ENCODE results near the gene SFSWAP.
"Not testable (repeated sequence)": the region's sequence is repeated elsewhere in the genome, so short reads cannot be mapped to it uniquely, and the experiment has no call there.

SFSWAP gene

DNA sequence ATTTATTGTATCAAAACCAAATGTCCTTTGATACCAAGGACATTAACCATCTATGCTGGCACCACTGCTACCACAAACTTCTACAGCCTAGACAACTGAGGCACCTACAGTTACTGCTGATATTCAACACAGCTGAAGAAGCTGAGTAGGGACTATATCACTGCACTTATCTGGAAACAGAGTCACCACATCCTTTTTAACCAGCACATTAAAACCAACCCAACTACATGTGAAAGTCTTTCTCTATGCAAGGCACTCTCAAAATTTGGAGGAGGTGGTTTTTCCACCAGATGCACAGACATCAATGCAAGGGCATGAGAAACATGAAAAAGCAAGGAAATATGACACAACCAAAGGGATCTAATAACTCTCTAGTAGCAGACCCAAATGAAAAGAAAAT, 7.7 kb upstream of the SFSWAP start:
- POLR2A ChIA-PET, result no interaction called here
- Histone ChIP-seq H3K36me3 (ENCODE audit: control insufficient read depth in 4 of 4, insufficient read depth in 4 of 4, low read length in 3 of 4) (no peaks in the 10 kb centered on the region), H3K9me3 (ENCODE audit: control extremely low read depth in 1 of 5, control insufficient read depth in 4 of 5, insufficient read depth in 2 of 5, low read depth in 1 of 5, low read length in 4 of 5) (peaks cover 0 to 23% (median 15%) of the 10 kb centered on the region in 5 experiments), H3K4me1 (ENCODE audit: control extremely low read depth in 1 of 4, control insufficient read depth in 4 of 4, insufficient read depth in 4 of 4, low read length in 3 of 4) (peaks cover 0 to 2% (median 0%) of the 10 kb centered on the region in 4 experiments), H3K4me3 (ENCODE audit: control insufficient read depth in 1 of 7, extremely low read depth in 1 of 7, insufficient read depth in 4 of 7, low read depth in 2 of 7, low read length in 6 of 7) (no peak overlapping the region), H3K27ac (ENCODE audit: insufficient read depth in 1 of 2, low read depth in 1 of 2, low read length in 2 of 2, poor library complexity in 1 of 2, severe bottlenecking in 2 of 2) (no peak overlapping the region), H3K27me3 (replicated peaks in 2 of 5; ENCODE audit: control insufficient read depth in 4 of 5, insufficient read depth in 5 of 5, low read length in 4 of 5) (no peaks in the 10 kb centered on the region)
- CTCF ChIA-PET, result no interaction called here
- DNase-seq, result no peak

DNA sequence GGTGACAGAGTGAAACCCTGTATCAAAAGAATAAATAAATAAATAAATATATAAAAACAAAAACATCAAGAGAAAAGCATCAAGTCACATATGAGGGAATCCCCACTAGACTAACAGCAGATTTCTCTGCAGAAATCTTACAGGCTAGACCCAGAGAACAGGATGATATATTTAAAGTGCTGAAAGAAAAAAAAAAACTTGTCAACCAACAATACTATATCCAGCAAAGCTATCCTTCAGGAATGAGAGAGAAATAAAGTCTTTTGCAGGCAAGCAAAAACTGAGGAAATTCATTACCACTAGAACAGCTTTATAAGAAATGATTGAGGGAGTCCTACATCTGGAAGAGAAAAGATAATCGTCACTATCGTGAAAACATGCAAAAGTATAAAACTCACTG, 6.4 kb upstream of the SFSWAP start:
- ChIA-PET CTCF (interaction anchor here (0.6 kb wide), 1 partner anchor 32 kb away, joined by 3 read pairs; no protein-coding TSS in a partner anchor), POLR2A (interaction anchor here (0.6 kb wide), 1 partner anchor 807 kb away, joined by 3 read pairs; no protein-coding TSS in a partner anchor)

DNA sequence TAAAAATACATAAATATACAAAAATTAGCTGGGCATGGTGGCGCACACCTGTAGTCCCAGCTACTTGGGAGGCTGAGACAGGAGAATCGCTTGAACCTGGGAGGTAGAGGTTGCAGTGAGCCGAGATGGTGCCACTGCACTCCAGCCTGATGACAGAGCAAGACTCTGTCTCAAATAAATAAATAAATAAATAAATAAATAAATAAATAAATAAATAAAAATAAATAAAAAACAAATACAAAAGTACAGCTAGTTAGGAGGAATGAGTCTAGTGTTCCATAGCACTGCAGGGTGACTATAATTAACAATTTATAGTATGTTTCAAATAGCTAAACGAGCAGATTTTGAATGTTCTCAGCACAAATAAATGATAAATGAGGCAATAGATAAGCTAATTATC, 4.2 kb upstream of the SFSWAP start:
- WGBS (ENCODE audit: insufficient coverage), result 100% methylated on average over 1 of the region's 4 CpGs
- H3K27me3 ChIP-seq (replicated peaks in 2 of 5; ENCODE audit: control insufficient read depth in 4 of 5, insufficient read depth in 5 of 5, low read length in 4 of 5); H3K36me3 ChIP-seq (ENCODE audit: control insufficient read depth in 4 of 4, insufficient read depth in 4 of 4, low read length in 3 of 4); POLR2A ChIA-PET; DNase-seq; H3K4me3 ChIP-seq (ENCODE audit: control insufficient read depth in 1 of 7, extremely low read depth in 1 of 7, insufficient read depth in 4 of 7, low read depth in 2 of 7, low read length in 6 of 7); H3K27ac ChIP-seq (ENCODE audit: insufficient read depth in 1 of 2, low read depth in 1 of 2, low read length in 2 of 2, poor library complexity in 1 of 2, severe bottlenecking in 2 of 2): not testable (repeated sequence)
- Histone ChIP-seq H3K9me3 (ENCODE audit: control extremely low read depth in 1 of 5, control insufficient read depth in 4 of 5, insufficient read depth in 2 of 5, low read depth in 1 of 5, low read length in 4 of 5) (peaks cover 0 to 28% (median 19%) of the 10 kb centered on the region in 5 experiments), H3K4me1 (ENCODE audit: control extremely low read depth in 1 of 4, control insufficient read depth in 4 of 4, insufficient read depth in 4 of 4, low read length in 3 of 4) (peaks cover 4 to 10% (median 6%) of the 10 kb centered on the region in 4 experiments)
- CTCF ChIA-PET, result interaction anchor here (1.5 kb wide), 1 partner anchor 23 kb away, joined by 4 read pairs; no protein-coding TSS in a partner anchor

More for the DNA sequence above, 6.4 kb upstream of the SFSWAP start:
- Histone ChIP-seq H3K9me3 (ENCODE audit: control extremely low read depth in 1 of 5, control insufficient read depth in 4 of 5, insufficient read depth in 2 of 5, low read depth in 1 of 5, low read length in 4 of 5) (peaks cover 0 to 26% (median 19%) of the 10 kb centered on the region in 5 experiments), H3K4me1 (ENCODE audit: control extremely low read depth in 1 of 4, control insufficient read depth in 4 of 4, insufficient read depth in 4 of 4, low read length in 3 of 4) (no peaks in the 10 kb centered on the region), H3K4me3 (ENCODE audit: control insufficient read depth in 1 of 7, extremely low read depth in 1 of 7, insufficient read depth in 4 of 7, low read depth in 2 of 7, low read length in 6 of 7) (no peak overlapping the region), H3K27ac (ENCODE audit: insufficient read depth in 1 of 2, low read depth in 1 of 2, low read length in 2 of 2, poor library complexity in 1 of 2, severe bottlenecking in 2 of 2) (no peak overlapping the region), H3K36me3 (ENCODE audit: control insufficient read depth in 4 of 4, insufficient read depth in 4 of 4, low read length in 3 of 4) (no peaks in the 10 kb centered on the region), H3K27me3 (replicated peaks in 2 of 5; ENCODE audit: control insufficient read depth in 4 of 5, insufficient read depth in 5 of 5, low read length in 4 of 5) (peaks cover 0 to 2% (median 0%) of the 10 kb centered on the region in 5 experiments)
- no peak for DNase-seq
- WGBS (ENCODE audit: insufficient coverage), result no CpG with 5 or more reads among the region's 2 CpGs

DNA sequence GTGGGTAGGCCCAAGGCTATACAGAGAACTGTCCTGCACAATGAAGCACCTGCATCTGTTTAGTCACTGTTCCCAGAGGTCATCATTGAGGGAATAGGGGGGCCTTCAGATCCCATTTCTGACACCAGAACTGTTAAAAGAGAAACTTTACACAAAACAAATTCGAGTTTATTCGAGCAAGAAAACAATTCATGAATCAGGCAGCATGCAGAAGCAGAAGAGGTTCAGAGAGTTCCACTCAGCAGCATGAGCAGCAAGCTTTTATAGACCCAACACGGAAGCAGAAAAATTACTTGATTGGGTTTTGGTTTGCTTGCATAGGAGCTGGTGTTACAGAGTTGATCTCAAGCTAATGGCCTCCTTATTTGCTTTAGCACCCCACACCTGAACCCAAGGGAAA, 1.7 kb upstream of the SFSWAP start:
- peaks cover 0 to 12% (median 9%) of the 10 kb centered on the region in 5 experiments for H3K9me3 ChIP-seq (ENCODE audit: control extremely low read depth in 1 of 5, control insufficient read depth in 4 of 5, insufficient read depth in 2 of 5, low read depth in 1 of 5, low read length in 4 of 5)
- no peak overlapping the region for H3K4me3 ChIP-seq (ENCODE audit: control insufficient read depth in 1 of 7, extremely low read depth in 1 of 7, insufficient read depth in 4 of 7, low read depth in 2 of 7, low read length in 6 of 7)
- no peak overlapping the region for H3K27ac ChIP-seq (ENCODE audit: insufficient read depth in 1 of 2, low read depth in 1 of 2, low read length in 2 of 2, poor library complexity in 1 of 2, severe bottlenecking in 2 of 2)
- peaks cover 0 to 5% (median 3%) of the 10 kb centered on the region in 4 experiments for H3K36me3 ChIP-seq (ENCODE audit: control insufficient read depth in 4 of 4, insufficient read depth in 4 of 4, low read length in 3 of 4)
- ChIA-PET CTCF (no interaction called here), POLR2A (no interaction called here)
- 95% methylated on average over 2 of the region's 3 CpGs for WGBS (ENCODE audit: insufficient coverage)
- peak in 1 of 3 donors; percentile 26 for DNase-seq
- peaks cover 4 to 22% (median 17%) of the 10 kb centered on the region in 4 experiments for H3K4me1 ChIP-seq (ENCODE audit: control extremely low read depth in 1 of 4, control insufficient read depth in 4 of 4, insufficient read depth in 4 of 4, low read length in 3 of 4)
- H3K27me3 ChIP-seq (replicated peaks in 2 of 5; ENCODE audit: control insufficient read depth in 4 of 5, insufficient read depth in 5 of 5, low read length in 4 of 5), result peaks cover 0 to 2% (median 0%) of the 10 kb centered on the region in 5 experiments

DNA sequence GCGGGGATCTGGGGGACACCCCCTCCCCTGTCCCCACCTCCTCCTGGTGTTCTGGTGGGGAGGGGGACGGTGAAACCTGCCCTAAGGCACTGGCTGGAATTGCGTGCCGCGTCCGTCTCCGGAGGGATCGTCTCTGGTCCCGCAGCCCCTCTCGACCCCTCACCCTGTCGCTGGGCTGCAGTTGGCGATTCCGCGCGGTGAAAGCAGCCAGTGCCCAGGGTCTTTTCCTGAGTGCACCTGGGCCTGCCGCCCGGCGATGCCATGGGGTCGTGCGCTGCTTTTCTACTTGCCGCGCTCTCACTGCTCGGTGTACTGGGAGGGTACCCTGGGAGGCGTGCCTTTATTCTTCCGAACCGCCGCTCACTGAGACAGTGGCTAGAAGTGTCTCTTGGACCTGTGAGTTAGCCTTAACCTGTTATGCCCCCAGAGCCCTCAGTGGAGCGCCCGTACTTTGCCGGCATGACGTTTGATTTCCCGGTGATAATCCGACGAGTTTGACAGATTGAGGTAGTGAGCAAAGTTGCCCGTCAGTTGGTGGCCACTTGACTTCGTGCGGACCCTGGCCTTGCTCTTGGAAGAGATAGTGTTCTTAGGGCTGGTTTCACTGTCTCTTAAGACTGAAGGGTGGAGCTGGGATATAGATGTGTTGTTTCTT, 788 bp downstream of the SFSWAP start:
- POLR2A ChIA-PET, result interaction anchor here (0.6 to 1.3 kb wide), 2 partner anchors 8 to 11 kb away, joined by 3 read pairs; no protein-coding TSS in a partner anchor
- WGBS (ENCODE audit: insufficient coverage), result 0% methylated on average over 37 of the region's 37 CpGs

DNA sequence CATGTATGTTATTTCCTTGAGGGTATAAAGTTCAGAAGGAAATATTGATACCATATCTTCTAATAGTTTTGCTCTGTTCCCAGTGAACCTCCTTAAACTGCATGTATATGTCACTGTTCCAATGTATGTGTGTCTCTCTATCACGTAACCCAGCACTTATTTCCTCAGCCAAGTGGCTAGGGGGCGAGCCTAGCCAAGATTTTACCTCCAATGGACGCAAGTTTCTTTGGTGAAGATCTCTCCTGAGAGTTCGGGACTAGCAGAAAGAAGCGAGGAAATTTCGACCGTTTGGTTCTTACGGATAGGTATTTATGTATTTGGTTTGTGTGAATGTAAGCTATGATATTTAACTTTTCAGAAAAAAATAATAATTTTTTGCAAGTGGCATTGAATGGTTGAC, 2.5 kb downstream of the SFSWAP start:
- POLR2A ChIA-PET, result no interaction called here
- 100% methylated on average over 5 of the region's 8 CpGs for whole genome bisulfite sequencing (ENCODE audit: insufficient coverage)

More for the DNA sequence above, 788 bp downstream of the SFSWAP start:
- CTCF ChIA-PET, result interaction anchor here (1.1 to 1.6 kb wide), 3 partner anchors 14 to 608 kb away, joined by 3 to 4 read pairs (median 4); no protein-coding TSS in a partner anchor
- Histone ChIP-seq H3K4me1 (ENCODE audit: control extremely low read depth in 1 of 4, control insufficient read depth in 4 of 4, insufficient read depth in 4 of 4, low read length in 3 of 4) (peaks cover 4 to 22% (median 17%) of the 10 kb centered on the region in 4 experiments), H3K4me3 (ENCODE audit: control insufficient read depth in 1 of 7, extremely low read depth in 1 of 7, insufficient read depth in 4 of 7, low read depth in 2 of 7, low read length in 6 of 7) (peak overlapping the region; percentile 78 to 100 (median 96)), H3K27me3 (replicated peaks in 2 of 5; ENCODE audit: control insufficient read depth in 4 of 5, insufficient read depth in 5 of 5, low read length in 4 of 5) (peaks cover 0 to 2% (median 0%) of the 10 kb centered on the region in 5 experiments), H3K27ac (ENCODE audit: insufficient read depth in 1 of 2, low read depth in 1 of 2, low read length in 2 of 2, poor library complexity in 1 of 2, severe bottlenecking in 2 of 2) (peak overlapping the region; percentile 100), H3K9me3 (ENCODE audit: control extremely low read depth in 1 of 5, control insufficient read depth in 4 of 5, insufficient read depth in 2 of 5, low read depth in 1 of 5, low read length in 4 of 5) (peaks cover 0 to 5% (median 2%) of the 10 kb centered on the region in 5 experiments), H3K36me3 (ENCODE audit: control insufficient read depth in 4 of 4, insufficient read depth in 4 of 4, low read length in 3 of 4) (peaks cover 6 to 29% (median 23%) of the 10 kb centered on the region in 4 experiments)
- peak in 2 of 3 donors; percentile 14 to 21 for DNase-seq

DNA sequence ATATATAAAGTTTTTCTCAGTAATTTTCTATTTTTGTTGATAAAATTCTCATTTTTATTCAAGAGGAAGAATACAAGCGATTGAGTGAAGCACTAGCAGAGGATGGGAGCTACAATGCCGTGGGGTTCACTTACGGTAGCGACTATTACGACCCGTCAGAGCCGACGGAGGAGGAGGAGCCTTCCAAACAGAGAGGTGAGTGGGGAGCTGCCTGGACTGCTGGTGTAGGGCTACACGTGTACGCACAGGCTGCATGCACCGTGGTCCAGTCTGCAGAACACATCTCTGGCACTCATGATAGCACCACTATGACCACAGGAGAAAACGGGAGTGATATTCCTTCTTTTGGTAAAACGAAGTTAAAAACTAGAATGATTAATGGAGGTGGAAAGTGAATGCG, 3.9 kb downstream of the SFSWAP start:
- H3K27me3 ChIP-seq (replicated peaks in 2 of 5; ENCODE audit: control insufficient read depth in 4 of 5, insufficient read depth in 5 of 5, low read length in 4 of 5), result no peaks in the 10 kb centered on the region
- ChIA-PET CTCF (no interaction called here), POLR2A (no interaction called here)
- H3K36me3 ChIP-seq (ENCODE audit: control insufficient read depth in 4 of 4, insufficient read depth in 4 of 4, low read length in 3 of 4), result peaks cover 13 to 58% (median 44%) of the 10 kb centered on the region in 4 experiments
- no peaks in the 10 kb centered on the region for H3K9me3 ChIP-seq (ENCODE audit: control extremely low read depth in 1 of 5, control insufficient read depth in 4 of 5, insufficient read depth in 2 of 5, low read depth in 1 of 5, low read length in 4 of 5)
- 98% methylated on average over 11 of the region's 14 CpGs for WGBS (ENCODE audit: insufficient coverage)
- no peak for DNase-seq
- H3K4me3 ChIP-seq (ENCODE audit: control insufficient read depth in 1 of 7, extremely low read depth in 1 of 7, insufficient read depth in 4 of 7, low read depth in 2 of 7, low read length in 6 of 7), result no peak overlapping the region
- peaks cover 4 to 22% (median 17%) of the 10 kb centered on the region in 4 experiments for H3K4me1 ChIP-seq (ENCODE audit: control extremely low read depth in 1 of 4, control insufficient read depth in 4 of 4, insufficient read depth in 4 of 4, low read length in 3 of 4)
- no peak overlapping the region for H3K27ac ChIP-seq (ENCODE audit: insufficient read depth in 1 of 2, low read depth in 1 of 2, low read length in 2 of 2, poor library complexity in 1 of 2, severe bottlenecking in 2 of 2)

More for the DNA sequence above, 2.5 kb downstream of the SFSWAP start:
- peaks cover 0 to 5% (median 2%) of the 10 kb centered on the region in 5 experiments for H3K9me3 ChIP-seq (ENCODE audit: control extremely low read depth in 1 of 5, control insufficient read depth in 4 of 5, insufficient read depth in 2 of 5, low read depth in 1 of 5, low read length in 4 of 5)
- no peak overlapping the region for H3K27ac ChIP-seq (ENCODE audit: insufficient read depth in 1 of 2, low read depth in 1 of 2, low read length in 2 of 2, poor library complexity in 1 of 2, severe bottlenecking in 2 of 2)
- no peak overlapping the region for H3K4me3 ChIP-seq (ENCODE audit: control insufficient read depth in 1 of 7, extremely low read depth in 1 of 7, insufficient read depth in 4 of 7, low read depth in 2 of 7, low read length in 6 of 7)
- DNase-seq, result no peak
- H3K27me3 ChIP-seq (replicated peaks in 2 of 5; ENCODE audit: control insufficient read depth in 4 of 5, insufficient read depth in 5 of 5, low read length in 4 of 5), result peaks cover 0 to 2% (median 0%) of the 10 kb centered on the region in 5 experiments
- CTCF ChIA-PET, result no interaction called here
- H3K36me3 ChIP-seq (ENCODE audit: control insufficient read depth in 4 of 4, insufficient read depth in 4 of 4, low read length in 3 of 4), result peaks cover 6 to 44% (median 33%) of the 10 kb centered on the region in 4 experiments
- peaks cover 4 to 22% (median 17%) of the 10 kb centered on the region in 4 experiments for H3K4me1 ChIP-seq (ENCODE audit: control extremely low read depth in 1 of 4, control insufficient read depth in 4 of 4, insufficient read depth in 4 of 4, low read length in 3 of 4)

Data from common myeloid progenitor, CD34-positive (primary cell).